Body of pancreas (tissue), 4 donors: ENCODE measurements around the gene RHOT2. TPM values are rescaled to one million over a fixed set of nuclear protein-coding genes. Genes with fewer than 3 reads are reported as not detected.

ENCODE experiments used
- ATAC-seq: fragments of 150-250 bp; one replicate; pipeline ENCODE4 v1.9.1; 2016
- DNase-seq, 4 donors: peaks; one replicate each; pipeline ENCODE4 v3.0.0-alpha.2; 2019
- H3K27ac ChIP-seq, 4 donors: fragments of 200-600 bp; sonication (generic); 1 replicate in 3 of 4; 2 replicates in 1 of 4; pipeline versions ENCODE4 v1.5.1 to v1.6.1; 2016 to 2019; ENCODE audit warnings: mild to moderate bottlenecking in 1 of 4, mixed read lengths in 1 of 4, moderate library complexity in 1 of 4
- H3K27me3 ChIP-seq, 2 donors: fragments of 200-600 bp; sonication (generic); one replicate each; pipeline ENCODE4 v1.6.0; 2016; ENCODE audit warnings: mild to moderate bottlenecking in 1 of 2
- H3K36me3 ChIP-seq, 2 donors: fragments of 200-600 bp; sonication (generic); replicated peaks in 1 of 2; 2 replicates each; pipeline ENCODE4 v1.5.1; 2016; ENCODE audit warnings: low read depth in 2 of 2; ENCODE audit not compliant: insufficient read depth in 1 of 2
- H3K4me1 ChIP-seq: fragments of 200-600 bp; sonication (generic); one replicate; pipeline ENCODE4 v1.6.0; 2016
- H3K4me3 ChIP-seq, 2 donors: fragments of 200-600 bp; sonication (generic); 1 replicate in 1 of 2; 2 replicates in 1 of 2; pipeline ENCODE4 v1.5.1; 2016 to 2019
- H3K9me3 ChIP-seq, 3 donors: fragments of 200-600 bp; sonication (generic); 1 replicate in 2 of 3; 2 replicates in 1 of 3; pipeline ENCODE4 v1.5.1; 2016
- CTCF ChIP-seq, 7 experiments: fragments of 450-650 bp in 4 of 7; fragments of 200-600 bp in 3 of 7; sonication (generic) in 3 of 7; IDR thresholded peaks; one replicate each; pipeline ENCODE4 v1.5.1; 2016 to 2019; ENCODE audit warnings: antibody characterized with exemption in 7 of 7
- POLR2A ChIP-seq, 3 donors: fragments of 450-650 bp; IDR thresholded peaks; one replicate each; pipeline ENCODE4 v1.6.1; 2016; ENCODE audit warnings: antibody characterized with exemption in 3 of 3, mild to moderate bottlenecking in 2 of 3
- WGBS, 2 donors: methylation state at CpG; one replicate each; pipeline ENCODE4 v1.1.5; 2017; 5-methylcytosine and 5-hydroxymethylcytosine counted together
- intact Hi-C: fragments of 100-400 bp; cut with DNase I; formaldehyde crosslinking; loops from one replicate; pipeline ENCODE4 v1.15.1; 2023
- total RNA-seq, 2 donors: library from RNA; depleted of rRNA; stranded (reverse); fragments of >200 nt; gene quantifications; one replicate each; pipeline ENCODE4 v1.1.0, GENCODE V29; 2016

RHOT2 gene
- total RNA-seq, 2 donors from 2014 or later, result 65.6 to 89.0 TPM

DNA sequence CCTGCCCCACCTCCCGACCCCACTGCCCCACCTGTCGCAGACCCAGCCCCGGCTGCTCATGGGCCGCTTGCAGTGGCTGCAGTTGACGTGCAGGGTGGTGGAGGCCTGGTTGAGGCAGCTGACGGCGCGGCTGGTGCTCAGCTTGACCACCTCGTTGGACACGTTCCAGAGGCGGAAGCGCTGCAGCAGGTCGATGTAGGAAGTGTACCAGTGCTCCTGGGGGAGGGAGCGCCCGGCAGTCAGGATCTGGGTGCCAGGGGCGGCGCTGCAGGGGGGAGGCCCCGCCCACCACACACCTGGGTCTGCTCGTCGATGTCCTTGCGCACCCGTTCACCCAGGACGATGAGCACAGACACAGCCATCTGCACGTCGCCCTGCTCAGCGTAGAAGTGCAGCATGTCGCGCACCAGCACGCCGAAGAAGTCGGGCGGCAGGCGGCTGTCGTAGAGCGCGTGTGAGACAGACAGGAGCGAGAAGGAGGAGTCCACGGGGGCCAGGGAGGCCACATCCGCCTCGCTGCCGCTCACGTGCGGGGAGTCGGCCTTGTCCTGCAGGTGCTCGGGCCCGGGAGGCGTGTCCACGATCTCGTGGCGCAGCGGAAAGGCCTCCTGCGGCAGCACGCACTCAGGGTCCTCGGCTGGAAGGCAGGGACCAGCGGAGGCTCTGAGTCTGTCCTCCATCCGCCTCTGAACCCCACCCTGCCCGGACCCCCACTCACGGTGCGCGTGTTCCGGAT is 17.2 kb downstream of the RHOT2 start:
- WGBS, 2 donors, result 84 to 90% methylated on average over 35 to 44 of the region's 61 CpGs
- TF ChIP-seq CTCF (IDR thresholded peaks at IDR 0.05) (no peak), POLR2A (IDR thresholded peaks at IDR 0.05) (no peak)
- no peak for ATAC-seq
- Histone ChIP-seq H3K27ac (peak overlapping the region in 1 of 4 donors; percentile 49), H3K9me3 (no peaks in the 10 kb centered on the region), H3K36me3 (peaks cover 11 to 12% of the 10 kb centered on the region in 2 donors), H3K4me1 (peaks cover 67% of the 10 kb centered on the region), H3K4me3 (no peak overlapping the region), H3K27me3 (no peaks in the 10 kb centered on the region)
- intact Hi-C loops, result no loop called here
- peak in 2 of 4 donors; percentile 40 to 47 for DNase-seq

GRCh38 chr16:685967-686366 is 18.0 kb downstream of the RHOT2 start:
- DNase-seq (peak; percentile 65 to 77 (median 65)), ATAC-seq (no peak)
- peaks cover 69% of the 10 kb centered on the region for H3K4me1 ChIP-seq
- no peaks in the 10 kb centered on the region for H3K27me3 ChIP-seq
- intact Hi-C loops, result no loop called here
- TF ChIP-seq CTCF (IDR thresholded peaks at IDR 0.05), result peak; percentile 19 to 44 (median 35)
- TF ChIP-seq POLR2A (IDR thresholded peaks at IDR 0.05), result no peak
- no peaks in the 10 kb centered on the region for H3K9me3 ChIP-seq
- no peak overlapping the region for H3K27ac ChIP-seq
- WGBS, 2 donors, result 24 to 55% methylated on average over 3 to 10 of the region's 10 CpGs
- no peak overlapping the region for H3K4me3 ChIP-seq
- H3K36me3 ChIP-seq, result peaks cover 11 to 12% of the 10 kb centered on the region in 2 donors

DNA sequence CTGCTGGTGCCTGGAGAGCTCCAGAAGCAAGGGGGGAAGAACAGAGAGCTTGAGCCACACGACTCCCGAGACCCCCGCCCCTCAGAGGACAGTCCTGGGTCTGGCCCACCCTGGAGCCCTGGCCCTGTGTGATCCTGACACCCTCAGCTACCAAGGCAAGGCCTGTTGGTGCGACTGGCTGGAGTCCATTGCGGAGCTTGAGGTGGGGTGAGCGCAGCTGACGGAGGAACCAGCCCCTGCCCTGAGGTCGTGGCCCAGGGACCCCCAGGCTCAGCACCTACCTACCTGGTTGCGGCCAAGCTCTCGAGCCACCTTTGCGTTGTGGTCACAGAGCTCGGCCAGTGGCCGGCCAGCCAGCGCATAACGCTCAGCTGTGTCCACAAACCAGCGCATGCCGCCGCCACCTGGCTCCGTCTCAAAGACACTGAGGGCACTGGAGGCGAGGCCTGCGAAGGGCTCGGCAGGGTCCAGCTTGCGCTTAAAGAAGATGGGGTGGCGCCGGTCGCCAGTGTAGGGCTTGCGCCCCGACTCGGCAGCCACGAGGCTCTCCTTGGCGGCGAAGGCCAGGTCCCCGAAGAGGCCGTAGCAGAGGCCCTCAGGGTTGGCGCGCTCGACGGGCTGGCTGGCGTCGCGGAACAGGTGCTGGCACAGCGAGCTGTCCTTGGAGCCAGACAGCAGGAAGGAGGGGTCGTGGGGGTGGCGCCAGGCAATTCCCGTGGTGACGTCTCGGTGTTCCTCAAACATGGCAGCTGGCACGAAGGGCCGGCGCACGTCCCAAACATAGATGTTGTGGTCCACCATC is 18.7 kb downstream of the RHOT2 start:
- Histone ChIP-seq H3K4me1 (peaks cover 64% of the 10 kb centered on the region), H3K27me3 (no peaks in the 10 kb centered on the region), H3K4me3 (no peak overlapping the region), H3K36me3 (peaks cover 10 to 11% of the 10 kb centered on the region in 2 donors), H3K27ac (no peak overlapping the region), H3K9me3 (no peaks in the 10 kb centered on the region)
- DNase-seq, result no peak
- intact Hi-C loops, result no loop called here
- ATAC-seq, result no peak
- 83 to 89% methylated on average over 13 to 45 of the region's 51 CpGs for WGBS, 2 donors
- TF ChIP-seq POLR2A (IDR thresholded peaks at IDR 0.05), result no peak
- TF ChIP-seq CTCF (IDR thresholded peaks at IDR 0.05), result no peak

DNA sequence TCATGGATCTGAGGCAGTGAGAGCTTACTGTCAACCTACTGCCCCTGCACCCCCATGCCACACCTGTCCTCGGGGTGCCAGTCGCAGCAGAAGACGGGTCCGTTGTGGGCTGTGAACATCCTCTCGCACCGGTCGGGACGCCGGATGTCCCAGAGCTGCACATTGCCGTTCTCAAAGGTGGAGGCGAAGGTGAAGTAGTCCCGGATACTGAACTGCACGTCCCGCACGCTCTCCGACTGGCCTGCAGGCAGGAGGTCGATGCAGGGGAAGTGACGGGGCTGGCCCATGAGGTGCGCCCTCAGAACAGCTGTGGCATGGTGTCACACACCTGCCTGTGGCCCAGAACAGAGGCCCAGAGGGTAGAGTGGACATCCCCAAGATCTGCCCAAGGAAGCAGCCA is 19.6 kb downstream of the RHOT2 start:
- WGBS, 2 donors, result 91 to 95% methylated on average over 13 to 19 of the region's 19 CpGs
- TF ChIP-seq POLR2A (IDR thresholded peaks at IDR 0.05) (no peak), CTCF (IDR thresholded peaks at IDR 0.05) (no peak)
- H3K27me3 ChIP-seq, result no peaks in the 10 kb centered on the region
- H3K36me3 ChIP-seq, result peaks cover 3 to 4% of the 10 kb centered on the region in 2 donors
- no peak overlapping the region for H3K4me3 ChIP-seq
- no peaks in the 10 kb centered on the region for H3K9me3 ChIP-seq
- ATAC-seq, result no peak
- no peak overlapping the region for H3K27ac ChIP-seq
- intact Hi-C loops, result no loop called here
- no peak for DNase-seq
- H3K4me1 ChIP-seq, result peaks cover 55% of the 10 kb centered on the region
